ENCODE measurements around the gene GGCX. TPM values are rescaled to one million over a fixed set of nuclear protein-coding genes. Genes with fewer than 3 reads are reported as not detected.
A peak's percentile ranks its signal among the peaks of the same experiment; 100 is the strongest.

The GGCX gene
- total and polyA plus RNA-seq, 9 of the 15 experiments (the other 6 are each of a cell fraction or from before 2014, with no cell fraction given), result 14.4 to 47.1 (median 28.1) TPM

- TF ChIP-seq ZNF407 (IDR thresholded peaks at IDR 0.05; ENCODE audit: low read depth), result no peak
- TF ChIP-seq NCOA4 (IDR thresholded peaks at IDR 0.05; ENCODE audit: partially characterized antibody), result no peak
- TF ChIP-seq TEAD1 (CRISPR knock-in tag; IDR thresholded peaks at IDR 0.05), result 0 out of 4 replicates have a peak, but pooled peaks of 1 of the 2 experiments have one; percentile 38
- 0 out of 2 replicates have a peak, but pooled peaks have one; percentile 26 for TF ChIP-seq CXXC5 (CRISPR knock-in tag; IDR thresholded peaks at IDR 0.05)
- TF ChIP-seq ETV1 (tag; conservative IDR thresholded peaks at IDR 0.05; ENCODE audit: low read depth), result peak; percentile 22; the same call in 1 of the 2 replicates
- no peak for TF ChIP-seq MIER1 (IDR thresholded peaks at IDR 0.05; ENCODE audit: low read depth)
- no peak for TF ChIP-seq SUPT5H (IDR thresholded peaks at IDR 0.05)
- TF ChIP-seq PHF20 (IDR thresholded peaks at IDR 0.05; ENCODE audit: partially characterized antibody), result no peak
- peak; percentile 8 for TF ChIP-seq PRDM10 (IDR thresholded peaks at IDR 0.05; ENCODE audit: partially characterized antibody)
- no peak for TF ChIP-seq ZFP1 (CRISPR knock-in tag; IDR thresholded peaks at IDR 0.05)
- no peak for TF ChIP-seq ZNF695 (CRISPR knock-in tag; IDR thresholded peaks at IDR 0.05)
- no peak for TF ChIP-seq TAF7 (tag; IDR thresholded peaks at IDR 0.05)
- TF ChIP-seq CAMTA2 (CRISPR knock-in tag; conservative IDR thresholded peaks at IDR 0.05), result no peak
- TF ChIP-seq BRD9 (IDR thresholded peaks at IDR 0.05; ENCODE audit: low read depth, partially characterized antibody), result no peak
- no peak for TF ChIP-seq JUN (IDR thresholded peaks at IDR 0.05; ENCODE audit: borderline replicate concordance, low read depth, low read length)
- TF ChIP-seq JUN (CRISPR knock-in tag; IDR thresholded peaks at IDR 0.05; ENCODE audit: borderline replicate concordance), result no peak
- TF ChIP-seq SMAD4 (CRISPR knock-in tag; conservative IDR thresholded peaks at IDR 0.05), result peak; percentile 39; the same call in 1 of the 2 replicates
- TF ChIP-seq ZNF436 (CRISPR knock-in tag; IDR thresholded peaks at IDR 0.05), result 0 out of 2 replicates have a peak, but pooled peaks have one; percentile 22
- no peak for TF ChIP-seq ZNF124 (CRISPR knock-in tag; IDR thresholded peaks at IDR 0.05)
Measured at GRCh38 chr2:85501248-85501647, 60.0 kb downstream of the GGCX start (continued).

All from K562 (cell line).